CD4-positive, alpha-beta T cell treated with Interleukin-21 for 1 hour (primary cell): ENCODE measurements around the gene KCNJ16.
"Not testable (repeated sequence)": the region's sequence is repeated elsewhere in the genome, so short reads cannot be mapped to it uniquely, and the experiment has no call there.

Experiments used
- DNase-seq: peaks from one replicate; pipeline ENCODE4 v3.0.0-alpha.2; 2020

Gene KCNJ16

GRCh38 chr17:70074956-70075355, at the start of gene KCNJ16:
TSS of gene KCNJ16 (plus strand) at chr17:70075225. CDS start at chr17:70132088, 56,863 bp downstream.
- no peak for DNase-seq

GRCh38 chr17:70028397-70028796, 46.6 kb upstream of the KCNJ16 start:
- no peak for DNase-seq

GRCh38 chr17:70028978-70029767, 45.9 kb upstream of the KCNJ16 start:
- no peak for DNase-seq

GRCh38 chr17:70030371-70030770, 44.7 kb upstream of the KCNJ16 start:
- DNase-seq = no peak

- no peak for DNase-seq
Measured at GRCh38 chr17:70031341-70031740, 43.7 kb upstream of the KCNJ16 start.

- no peak for DNase-seq
Measured at GRCh38 chr17:70033165-70033564, 41.9 kb upstream of the KCNJ16 start.

- no peak for DNase-seq
Measured at GRCh38 chr17:70034158-70034557, 40.9 kb upstream of the KCNJ16 start.

GRCh38 chr17:70037498-70037897, 37.5 kb upstream of the KCNJ16 start:
- DNase-seq = no peak

- DNase-seq = no peak
Measured at GRCh38 chr17:70040336-70040735, 34.7 kb upstream of the KCNJ16 start.

GRCh38 chr17:70041061-70041460, 34.0 kb upstream of the KCNJ16 start:
- DNase-seq = no peak

- no peak for DNase-seq
Measured at GRCh38 chr17:70041540-70041939, 33.5 kb upstream of the KCNJ16 start.

- not testable (repeated sequence) for DNase-seq
Measured at GRCh38 chr17:70045780-70046179, 29.2 kb upstream of the KCNJ16 start.

GRCh38 chr17:70047619-70048419, 27.2 kb upstream of the KCNJ16 start:
- no peak for DNase-seq

- no peak for DNase-seq
Measured at GRCh38 chr17:70049801-70050591, 25.0 kb upstream of the KCNJ16 start.

GRCh38 chr17:70050931-70051330, 24.1 kb upstream of the KCNJ16 start:
- DNase-seq = no peak

- no peak for DNase-seq
Measured at GRCh38 chr17:70053241-70054234, 21.5 kb upstream of the KCNJ16 start.

- DNase-seq = no peak
Measured at GRCh38 chr17:70055000-70055399, 20.0 kb upstream of the KCNJ16 start.

- no peak for DNase-seq
Measured at GRCh38 chr17:70059071-70059470, 16.0 kb upstream of the KCNJ16 start.

- no peak for DNase-seq
Measured at GRCh38 chr17:70059649-70060048, 15.4 kb upstream of the KCNJ16 start.

- DNase-seq = no peak
Measured at GRCh38 chr17:70060415-70060814, 14.6 kb upstream of the KCNJ16 start.

GRCh38 chr17:70067134-70067533, 7.9 kb upstream of the KCNJ16 start:
- no peak for DNase-seq
